Testis (tissue), 3 donors: Measurements from ENCODE around the gene PPM1A. TPM values are rescaled to one million over a fixed set of nuclear protein-coding genes. Genes with fewer than 3 reads are reported as not detected.

Experiments used
- DNase-seq: peaks from one replicate; pipeline ENCODE4 v3.0.0-alpha.2; 2019
- H3K27ac ChIP-seq, 2 donors: fragments of 200-600 bp; sonication (generic); one replicate each; pipeline ENCODE4 v1.5.1; 2019
- H3K27me3 ChIP-seq: fragments of 200-600 bp; sonication (generic); one replicate; pipeline ENCODE4 v1.5.1; 2019
- H3K36me3 ChIP-seq: fragments of 200-600 bp; sonication (generic); one replicate; pipeline ENCODE4 v1.5.1; 2017; ENCODE audit warnings: low read depth; ENCODE audit errors: missing control alignments
- H3K4me1 ChIP-seq: fragments of 200-600 bp; sonication (generic); one replicate; pipeline ENCODE4 v1.5.1; 2019
- H3K4me3 ChIP-seq, 2 donors: fragments of 200-600 bp; sonication (generic); one replicate each; pipeline ENCODE4 v1.5.1; 2017 to 2019
- H3K9me3 ChIP-seq: fragments of 200-600 bp; sonication (generic); one replicate; pipeline ENCODE4 v1.5.1; 2017
- CTCF ChIP-seq, 3 experiments: fragments of 450-650 bp in 2 of 3; fragments of 200-600 bp in 1 of 3; sonication (generic) in 1 of 3; IDR thresholded peaks; one replicate each; pipeline ENCODE4 v1.5.1; 2016 to 2019; ENCODE audit warnings: antibody characterized with exemption in 3 of 3, mild to moderate bottlenecking in 2 of 3, moderate library complexity in 1 of 3
- POLR2A ChIP-seq: fragments of 450-650 bp; IDR thresholded peaks from one replicate; pipeline ENCODE4 v1.6.1; 2017; ENCODE audit warnings: antibody characterized with exemption, mild to moderate bottlenecking, moderate library complexity
- WGBS, 2 donors: methylation state at CpG; one replicate each; pipeline ENCODE4 v1.1.5; 2018; 5-methylcytosine and 5-hydroxymethylcytosine counted together
- intact Hi-C: fragments of 100-400 bp; cut with DNase I; formaldehyde crosslinking; loops from one replicate; pipeline ENCODE4 v1.15.1; 2023; ENCODE audit warnings: low total_unique reads
- polyA plus RNA-seq: library from polyadenylated mRNA; stranded (reverse); fragments of 350-450 nt; fragmentation: Illumina TruSeq; extraction: RNeasy Lipid Tissue Mini Kit (QIAGEN cat#74804); gene quantifications from one replicate; pipeline ENCODE4 v1.2.3, GENCODE V29; 2014; ENCODE audit warnings: low read depth, low replicate concordance; ENCODE audit not compliant: insufficient read depth
- total RNA-seq, 2 donors: library from RNA; depleted of rRNA; stranded (reverse); fragments of >200 nt; gene quantifications; one replicate each; pipeline ENCODE4 v1.2.3, GENCODE V29; 2016

Gene PPM1A
- total and polyA plus RNA-seq, 3 donors from 2014 or later: 73.0 to 146 (median 91.1) TPM

- peak; percentile 50 for DNase-seq
- intact Hi-C loops: no loop called here
- Histone ChIP-seq H3K27me3 (no peaks in the 10 kb centered on the region), H3K4me3 (no peak overlapping the region), H3K36me3 (no peaks in the 10 kb centered on the region), H3K9me3 (no peaks in the 10 kb centered on the region), H3K27ac (no peak overlapping the region), H3K4me1 (peaks cover 29% of the 10 kb centered on the region)
- TF ChIP-seq CTCF (IDR thresholded peaks at IDR 0.05) (no peak), POLR2A (no peak)
- WGBS, 2 donors: 41 to 54% methylated on average over 5 of the region's 5 CpGs
These were observed 52.7 kb downstream of the PPM1A start for GRCh38 chr14:60301685-60302084.

GRCh38 chr14:60302663-60303062 lies 53.6 kb downstream of the PPM1A start:
- Histone ChIP-seq H3K27ac (peak overlapping the region in 1 of 2 donors; percentile 28), H3K4me1 (peaks cover 29% of the 10 kb centered on the region), H3K36me3 (no peaks in the 10 kb centered on the region), H3K4me3 (no peak overlapping the region), H3K27me3 (no peaks in the 10 kb centered on the region), H3K9me3 (no peaks in the 10 kb centered on the region)
- 33 to 47% methylated on average over 1 of the region's 1 CpG for WGBS, 2 donors
- intact Hi-C loops: no loop called here
- no peak for DNase-seq
- TF ChIP-seq CTCF (IDR thresholded peaks at IDR 0.05) (no peak), POLR2A (no peak)

- intact Hi-C loops: no loop called here
- Histone ChIP-seq H3K9me3 (no peaks in the 10 kb centered on the region), H3K4me1 (peaks cover 29% of the 10 kb centered on the region), H3K36me3 (no peaks in the 10 kb centered on the region), H3K27ac (no peak overlapping the region), H3K4me3 (no peak overlapping the region), H3K27me3 (no peaks in the 10 kb centered on the region)
- 26 to 56% methylated on average over 7 of the region's 7 CpGs for WGBS, 2 donors
- peak; percentile 29 for DNase-seq
- TF ChIP-seq POLR2A (no peak), CTCF (IDR thresholded peaks at IDR 0.05) (no peak)
These were observed 54.7 kb downstream of the PPM1A start for GRCh38 chr14:60303745-60304144.

- no peak for DNase-seq
- Histone ChIP-seq H3K36me3 (no peaks in the 10 kb centered on the region), H3K9me3 (no peaks in the 10 kb centered on the region), H3K27me3 (no peaks in the 10 kb centered on the region), H3K4me1 (peaks cover 29% of the 10 kb centered on the region), H3K4me3 (no peak overlapping the region), H3K27ac (no peak overlapping the region)
- TF ChIP-seq CTCF (IDR thresholded peaks at IDR 0.05): no peak
- no peak for TF ChIP-seq POLR2A
- intact Hi-C loops: no loop called here
- 43 to 57% methylated on average over 7 of the region's 7 CpGs for WGBS, 2 donors
These were observed 55.5 kb downstream of the PPM1A start for GRCh38 chr14:60304509-60304908.

GRCh38 chr14:60309867-60310552 lies 61.0 kb downstream of the PPM1A start:
- intact Hi-C loops: no loop called here
- TF ChIP-seq CTCF (IDR thresholded peaks at IDR 0.05) (no peak), POLR2A (no peak)
- Histone ChIP-seq H3K9me3 (no peaks in the 10 kb centered on the region), H3K4me3 (no peak overlapping the region), H3K27ac (no peak overlapping the region), H3K36me3 (no peaks in the 10 kb centered on the region), H3K27me3 (no peaks in the 10 kb centered on the region), H3K4me1 (no peaks in the 10 kb centered on the region)
- DNase-seq: no peak
- 75 to 87% methylated on average over 3 of the region's 3 CpGs for WGBS, 2 donors
